NCI-H187 (cell line): Measurements from ENCODE around the gene MSX2.

Experiments used
- DNase-seq, 2 experiments: peaks; one replicate each; lab custom pipeline; 2025; lab: John Stamatoyannopoulos, UW

Gene MSX2

GRCh38 chr5:174718880-174719610, 5.3 kb upstream of the MSX2 start:
- DNase-seq: no peak

GRCh38 chr5:174719793-174720611, 4.4 kb upstream of the MSX2 start:
- DNase-seq: no peak

GRCh38 chr5:174720612-174721529, 3.5 kb upstream of the MSX2 start:
- no peak for DNase-seq

- no peak for DNase-seq
Observed at GRCh38 chr5:174721530-174722432, 2.6 kb upstream of the MSX2 start.

GRCh38 chr5:174722500-174722899, 1.9 kb upstream of the MSX2 start:
- no peak for DNase-seq

GRCh38 chr5:174723315-174723978, 935 bp upstream of the MSX2 start:
- DNase-seq: no peak

- peak in 1 of 2 experiments; percentile 22 for DNase-seq
Observed at GRCh38 chr5:174723979-174724483, 351 bp upstream of the MSX2 start.

- DNase-seq: no peak
Observed at GRCh38 chr5:174725261-174725990, 1.0 kb downstream of the MSX2 start.

GRCh38 chr5:174725991-174726601, 1.7 kb downstream of the MSX2 start:
- DNase-seq: no peak

- no peak for DNase-seq
Observed at GRCh38 chr5:174726916-174727793, 2.8 kb downstream of the MSX2 start.

GRCh38 chr5:174727794-174728680, 3.7 kb downstream of the MSX2 start:
- DNase-seq: no peak

GRCh38 chr5:174729075-174729680, 4.8 kb downstream of the MSX2 start:
- no peak for DNase-seq

GRCh38 chr5:174731214-174732035, 7.0 kb downstream of the MSX2 start:
- DNase-seq: peak; percentile 28 to 35

GRCh38 chr5:174732036-174733020, 7.9 kb downstream of the MSX2 start:
- DNase-seq: no peak
